ENCODE data around the gene HCN3. TPM values are rescaled to one million over a fixed set of nuclear protein-coding genes. Genes with fewer than 3 reads are reported as not detected.
A peak's percentile ranks its signal among the peaks of the same experiment; 100 is the strongest.

HCN3 gene
- total and polyA plus RNA-seq, 2 donors (not counting 3 experiments of a cell fraction or from before 2014, with no cell fraction given) = 3.3 to 4.1 TPM

- H3K4me3 ChIP-seq (replicated peaks in 1 of 3; ENCODE audit: insufficient read depth in 1 of 3, low read depth in 1 of 3, low read length in 3 of 3) = peak overlapping the region; percentile 16 to 76 (median 61)
- FAIRE-seq (no peak), DNase-seq (ENCODE audit: low read depth, low spot score) (peak; percentile 95)
- H3K27me3 ChIP-seq (ENCODE audit: control insufficient read depth in 2 of 2, insufficient read depth in 2 of 2, low read length in 2 of 2) = no peaks in the 10 kb centered on the region
- no TSS peak for BruUV-seq (replicated peaks)
- intact Hi-C loops (cut with micrococcal nuclease) (loop anchor here (1.0 to 5.0 kb wide), 6 partner anchors 14 to 324 kb away; partner anchors contain the start of genes CLK2, HCN3 and SCAMP3), dilution Hi-C loops (cut with MboI; ENCODE audit: extremely low pct_ligation_motif_present, low sequenced_read_pairs) (no loop called here)
- H4K20me1 ChIP-seq (replicated peaks; ENCODE audit: control insufficient read depth, extremely low read depth, insufficient read depth, low read length) = no peaks in the 10 kb centered on the region
- peak overlapping the region; percentile 40 for H2AFZ ChIP-seq (ENCODE audit: low read depth, low read length)
- POLR2A ChIA-PET = interaction anchor here (0.6 to 2.6 kb wide), 5 partner anchors 15 to 240 kb away, joined by 4 to 12 read pairs (median 5); partner anchors contain the start of genes ASH1L, CLK2 and FDPS
- H3K9me1 ChIP-seq (replicated peaks; ENCODE audit: control insufficient read depth, extremely low read depth, insufficient read depth, low read length) = no peaks in the 10 kb centered on the region
- CTCF ChIA-PET = interaction anchor here (0.5 to 7.2 kb wide), 17 partner anchors 11 to 181 kb away, joined by 3 to 115 read pairs (median 4); partner anchors contain the start of genes CLK2, FDPS, KRTCAP2 and THBS3
- H3K4me2 ChIP-seq (ENCODE audit: insufficient read depth, low read length) = peak overlapping the region; percentile 88
- H3K79me2 ChIP-seq (ENCODE audit: control insufficient read depth, insufficient read depth, low read length) = no peaks in the 10 kb centered on the region
- H3K9me3 ChIP-seq (replicated peaks; ENCODE audit: control insufficient read depth, insufficient read depth, low read length) = no peaks in the 10 kb centered on the region
- peak overlapping the region; percentile 10 for H3K9ac ChIP-seq (replicated peaks; ENCODE audit: extremely low read depth, insufficient read depth, low read length)
- peak overlapping the region; percentile 36 for H3K27ac ChIP-seq (ENCODE audit: insufficient read depth, low read depth, low read length)
- peaks cover 14 to 23% of the 10 kb centered on the region in 2 experiments for H3K36me3 ChIP-seq (ENCODE audit: control insufficient read depth in 2 of 2, extremely low read depth in 1 of 2, insufficient read depth in 2 of 2, low read length in 2 of 2)
- TF ChIP-seq CTCF (IDR thresholded peaks at IDR 0.05; ENCODE audit: extremely low read depth in 1 of 2, insufficient read depth in 1 of 2, low read depth in 1 of 2, low read length in 2 of 2) (peak; percentile 95), POLR2A (IDR thresholded peaks at IDR 0.05; ENCODE audit: low read depth, low read length) (peak; percentile 67), FOS (IDR thresholded peaks at IDR 0.05; ENCODE audit: borderline replicate concordance, insufficient read depth, low read length) (no peak), POLR2AphosphoS5 (IDR thresholded peaks at IDR 0.05; ENCODE audit: insufficient read depth, low read depth, low read length) (peak; percentile 71)
- H3K4me1 ChIP-seq (ENCODE audit: control insufficient read depth, extremely low read depth, insufficient read depth, low read length) = peaks cover 41% of the 10 kb centered on the region
Observed at GRCh38 chr1:155322953-155323728, 45.9 kb downstream of the HCN3 start.
